ENCODE data around the gene PSMD12. TPM values are rescaled to one million over a fixed set of nuclear protein-coding genes. Genes with fewer than 3 reads are reported as not detected.
A peak's percentile ranks its signal among the peaks of the same experiment; 100 is the strongest.

PSMD12 gene
- total RNA-seq, 1 experiment from 2014 or later: 90.5 TPM

DNA sequence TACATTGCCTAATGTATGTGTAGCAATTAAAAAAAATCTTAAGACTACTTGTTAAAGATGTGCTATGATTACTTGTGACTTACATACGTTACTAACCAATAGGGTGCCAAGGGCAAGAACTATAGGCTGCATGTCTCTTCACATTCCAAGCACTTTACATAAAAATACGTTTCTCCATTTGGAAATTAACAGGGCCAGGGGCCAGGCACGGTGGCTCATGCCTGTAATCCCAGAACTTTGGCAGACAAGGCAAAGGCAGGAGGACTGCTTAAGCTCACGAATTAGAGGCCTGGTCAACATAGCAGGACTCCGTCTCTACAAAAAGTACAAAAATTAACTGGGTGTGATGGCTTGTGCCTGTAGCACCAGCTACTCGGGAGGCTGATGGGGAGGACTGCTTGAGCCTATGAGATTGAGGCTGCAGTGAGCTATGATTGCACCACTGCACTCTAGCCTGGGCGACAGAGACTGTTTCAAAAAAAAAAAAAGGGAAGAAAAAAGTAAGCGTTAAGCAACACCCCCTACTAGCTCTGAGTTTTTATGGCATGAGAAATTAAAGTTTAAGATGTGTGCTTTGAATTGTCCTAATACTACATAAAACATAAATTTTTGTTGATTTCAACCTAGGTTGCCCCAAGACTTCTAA lies 12.3 kb downstream of the PSMD12 start:
- no peak for DNase-seq
- H3K36me3 Mint-ChIP-seq (ENCODE audit: insufficient read depth in 1 of 3, low read depth in 3 of 3): peaks cover 44 to 78% (median 62%) of the 10 kb centered on the region in 3 experiments
- Histone ChIP-seq H3K79me1 (ENCODE audit: insufficient read depth, low read depth, low read length, poor library complexity, severe bottlenecking) (peaks cover 2% of the 10 kb centered on the region), H3K4me2 (ENCODE audit: insufficient read depth, insufficient read length, low read length) (no peak overlapping the region), H3K4me1 (ENCODE audit: insufficient read depth, low read length) (no peaks in the 10 kb centered on the region; the same call in 1 of the 2 replicates), H2BK5ac (ENCODE audit: insufficient read length, low read length) (no peak overlapping the region), H2AK5ac (ENCODE audit: insufficient read length, low read length) (no peak overlapping the region), H3K9me3 (ENCODE audit: control insufficient read depth, low read depth, low read length) (no peaks in the 10 kb centered on the region), H3T11ph (ENCODE audit: low read length) (no peak overlapping the region), H2BK120ac (ENCODE audit: low read depth, low read length, poor library complexity, severe bottlenecking) (no peak overlapping the region), H3K9ac (ENCODE audit: extremely low read depth, insufficient read length, low read length) (no peak overlapping the region), H3K27ac (ENCODE audit: insufficient read length, low read depth, low read length) (no peak overlapping the region), H4K5ac (ENCODE audit: insufficient read length, low read depth, low read length) (no peak overlapping the region), H2AFZ (ENCODE audit: low read length) (no peak overlapping the region), H3K18ac (ENCODE audit: insufficient read length, low read depth, low read length) (no peak overlapping the region), H3K79me2 (ENCODE audit: insufficient read depth, low read length) (peaks cover 3% of the 10 kb centered on the region; the same call in 1 of the 2 replicates), H2BK15ac (ENCODE audit: low read depth, low read length) (no peak overlapping the region), H2BK12ac (ENCODE audit: insufficient read length, low read depth, low read length) (no peak overlapping the region), H3K4ac (ENCODE audit: low read depth, low read length) (no peak overlapping the region), H3K23ac (ENCODE audit: insufficient read length, low read depth, low read length) (no peak overlapping the region), H3K23me2 (ENCODE audit: insufficient read length, low read depth, low read length, poor library complexity, severe bottlenecking) (no peaks in the 10 kb centered on the region), H3K56ac (ENCODE audit: insufficient read length, low read depth, low read length) (no peak overlapping the region), H4K91ac (ENCODE audit: insufficient read length, low read depth, low read length) (no peak overlapping the region), H3K14ac (ENCODE audit: insufficient read depth, low read length) (no peak overlapping the region; the same call in 1 of the 2 replicates), H4K20me1 (ENCODE audit: control insufficient read depth, insufficient read depth, insufficient read length) (no peaks in the 10 kb centered on the region), H2BK20ac (ENCODE audit: low read depth, low read length, poor library complexity, severe bottlenecking) (no peak overlapping the region), H4K8ac (replicated peaks; ENCODE audit: insufficient read length, low read depth, low read length) (no peak overlapping the region), H3K27me3 (ENCODE audit: insufficient read depth, low read length) (no peaks in the 10 kb centered on the region)
- WGBS (ENCODE audit: extremely low coverage, insufficient read length, low lambda C conversion rate): no CpG with 5 or more reads among the region's 8 CpGs
- H3K27ac Mint-ChIP-seq: peak overlapping the region; percentile 45 to 94 (median 86); a peak in 6 of 7 replicates
- TF ChIP-seq, protein P1, sequence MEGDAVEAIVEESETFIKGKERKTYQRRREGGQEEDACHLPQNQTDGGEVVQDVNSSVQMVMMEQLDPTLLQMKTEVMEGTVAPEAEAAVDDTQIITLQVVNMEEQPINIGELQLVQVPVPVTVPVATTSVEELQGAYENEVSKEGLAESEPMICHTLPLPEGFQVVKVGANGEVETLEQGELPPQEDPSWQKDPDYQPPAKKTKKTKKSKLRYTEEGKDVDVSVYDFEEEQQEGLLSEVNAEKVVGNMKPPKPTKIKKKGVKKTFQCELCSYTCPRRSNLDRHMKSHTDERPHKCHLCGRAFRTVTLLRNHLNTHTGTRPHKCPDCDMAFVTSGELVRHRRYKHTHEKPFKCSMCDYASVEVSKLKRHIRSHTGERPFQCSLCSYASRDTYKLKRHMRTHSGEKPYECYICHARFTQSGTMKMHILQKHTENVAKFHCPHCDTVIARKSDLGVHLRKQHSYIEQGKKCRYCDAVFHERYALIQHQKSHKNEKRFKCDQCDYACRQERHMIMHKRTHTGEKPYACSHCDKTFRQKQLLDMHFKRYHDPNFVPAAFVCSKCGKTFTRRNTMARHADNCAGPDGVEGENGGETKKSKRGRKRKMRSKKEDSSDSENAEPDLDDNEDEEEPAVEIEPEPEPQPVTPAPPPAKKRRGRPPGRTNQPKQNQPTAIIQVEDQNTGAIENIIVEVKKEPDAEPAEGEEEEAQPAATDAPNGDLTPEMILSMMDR (conservative IDR thresholded peaks at IDR 0.05): no peak
- H3K27me3 Mint-ChIP-seq (ENCODE audit: low read depth): no peaks in the 10 kb centered on the region
- H3K4me3 Mint-ChIP-seq: 0 out of 5 replicates have a peak overlapping the region, but pooled peaks of 1 of the 2 experiments have one; percentile 2
- no peaks in the 10 kb centered on the region for H3K9me3 Mint-ChIP-seq
- peaks cover 14 to 19% of the 10 kb centered on the region in 2 experiments for H3K4me1 Mint-ChIP-seq

All from H9 (cell line).